VCaP (cell line): ENCODE data around the gene RUNDC3A.
"Not testable (repeated sequence)": the region's sequence is repeated elsewhere in the genome, so short reads cannot be mapped to it uniquely, and the experiment has no call there.

ENCODE experiments used
- H3K27ac ChIP-seq: fragments of 450-650 bp; 2 replicates; pipeline ENCODE4 v1.5.1; 2017
- CTCF ChIP-seq: fragments of 450-650 bp; conservative IDR thresholded peaks from 2 replicates; pipeline ENCODE4 v1.5.1; 2017; ENCODE audit warnings: mild to moderate bottlenecking, moderate library complexity

The RUNDC3A gene

GRCh38 chr17:44360826-44361225 is 52.4 kb downstream of the RUNDC3A start:
- no peak overlapping the region for H3K27ac ChIP-seq
- TF ChIP-seq CTCF = no peak

GRCh38 chr17:44361292-44362260 is 53.2 kb downstream of the RUNDC3A start:
- no peak for TF ChIP-seq CTCF
- no peak overlapping the region for H3K27ac ChIP-seq

GRCh38 chr17:44362459-44362948 is 54.1 kb downstream of the RUNDC3A start:
- peak overlapping the region; percentile 77; the same call in 1 of the 2 replicates for H3K27ac ChIP-seq
- no peak for TF ChIP-seq CTCF

- H3K27ac ChIP-seq = peak overlapping the region; percentile 77
- no peak for TF ChIP-seq CTCF
These were observed 54.7 kb downstream of the RUNDC3A start for GRCh38 chr17:44362949-44363612.

- peak; percentile 97 for TF ChIP-seq CTCF
- peak within 1 kb of the TSS; percentile 77 for H3K27ac ChIP-seq
These were observed 55.3 kb downstream of the RUNDC3A start, which contains the start of gene FAM171A2 for GRCh38 chr17:44363613-44364159. Gene FAM171A2, minus strand, starts transcription at chr17:44363853. Its CDS starts 139 bp downstream, at chr17:44363714.

- H3K27ac ChIP-seq = not testable (repeated sequence)
These were observed 56.6 kb downstream of the RUNDC3A start for GRCh38 chr17:44365051-44365450.

- TF ChIP-seq CTCF = no peak
- peak overlapping the region; percentile 65 for H3K27ac ChIP-seq
These were observed 59.0 kb downstream of the RUNDC3A start for GRCh38 chr17:44367231-44367979.
